IPS DF 6.9 (cell line): ENCODE data around the gene NCKAP5.
A peak's percentile ranks its signal among the peaks of the same experiment; 100 is the strongest.

ENCODE experiments used
- DNase-seq: peaks from one replicate; pipeline ENCODE4 v3.0.0-alpha.2; 2013; ENCODE audit warnings: low read depth, low spot score
- H3K27ac ChIP-seq: one replicate; pipeline ENCODE4 v1.5.1; 2013; ENCODE audit warnings: low read length, control low read depth
- H3K27me3 ChIP-seq: 2 replicates; pipeline ENCODE4 v1.6.1; 2013; ENCODE audit warnings: mild to moderate bottlenecking, low read length; ENCODE audit not compliant: control insufficient read depth, insufficient read depth
- H3K36me3 ChIP-seq: 2 replicates; pipeline ENCODE4 v1.6.1; 2013; ENCODE audit warnings: low read length; ENCODE audit not compliant: control insufficient read depth, insufficient read depth
- H3K4me1 ChIP-seq: 2 replicates; pipeline ENCODE4 v1.6.1; 2013; ENCODE audit warnings: low read length; ENCODE audit not compliant: control insufficient read depth, insufficient read depth
- H3K4me3 ChIP-seq: 2 replicates; pipeline ENCODE4 v1.5.1; 2013; ENCODE audit warnings: mild to moderate bottlenecking, low read length
- H3K9me3 ChIP-seq: 2 replicates; pipeline ENCODE4 v1.6.1; 2013; ENCODE audit warnings: low read length, inconsistent platforms; ENCODE audit not compliant: control insufficient read depth, insufficient read depth
- WGBS: extraction: QIAGEN DNeasy Blood & Tissue Kit; methylation state at CpG from one replicate; pipeline ENCODE4 v1.1.7; 2013; ENCODE audit warnings: mixed read lengths, missing lambda C conversion rate; ENCODE audit not compliant: insufficient read length, insufficient coverage; 5-methylcytosine and 5-hydroxymethylcytosine counted together

Gene NCKAP5

GRCh38 chr2:133371286-133371685 is 197.0 kb downstream of the NCKAP5 start:
- Histone ChIP-seq H3K27me3 (no peaks in the 10 kb centered on the region), H3K4me1 (no peaks in the 10 kb centered on the region; the same call in 1 of the 2 replicates), H3K4me3 (no peak overlapping the region), H3K27ac (no peak overlapping the region), H3K36me3 (no peaks in the 10 kb centered on the region), H3K9me3 (no peaks in the 10 kb centered on the region)
- DNase-seq: no peak
- WGBS: no CpG with 5 or more reads among the region's 3 CpGs

GRCh38 chr2:133369901-133370658 is 198.2 kb downstream of the NCKAP5 start:
- no peak for DNase-seq
- Histone ChIP-seq H3K27ac (no peak overlapping the region), H3K27me3 (no peaks in the 10 kb centered on the region), H3K9me3 (no peaks in the 10 kb centered on the region), H3K4me3 (no peak overlapping the region), H3K4me1 (no peaks in the 10 kb centered on the region; the same call in 1 of the 2 replicates), H3K36me3 (no peaks in the 10 kb centered on the region)
- WGBS: no CpG with 5 or more reads among the region's 3 CpGs

GRCh38 chr2:133365117-133365516 is 203.1 kb downstream of the NCKAP5 start:
- H3K4me1 ChIP-seq: no peaks in the 10 kb centered on the region; the same call in 1 of the 2 replicates
- no peaks in the 10 kb centered on the region for H3K9me3 ChIP-seq
- no peak overlapping the region for H3K27ac ChIP-seq
- no peak overlapping the region for H3K4me3 ChIP-seq
- no peaks in the 10 kb centered on the region for H3K27me3 ChIP-seq
- no peak for DNase-seq
- WGBS: no CpG with 5 or more reads among the region's 1 CpG
- H3K36me3 ChIP-seq: no peaks in the 10 kb centered on the region

- H3K4me1 ChIP-seq: no peaks in the 10 kb centered on the region
- H3K9me3 ChIP-seq: no peaks in the 10 kb centered on the region
- no CpG with 5 or more reads among the region's 3 CpGs for WGBS
- DNase-seq: peak; percentile 13
- no peak overlapping the region for H3K27ac ChIP-seq
- no peaks in the 10 kb centered on the region for H3K36me3 ChIP-seq
- H3K27me3 ChIP-seq: no peaks in the 10 kb centered on the region
- H3K4me3 ChIP-seq: no peak overlapping the region
Measured at GRCh38 chr2:133364636-133365035, 203.6 kb downstream of the NCKAP5 start.

- no peak for DNase-seq
- no peak overlapping the region for H3K4me3 ChIP-seq
- 100% methylated on average over 1 of the region's 1 CpG for WGBS
- no peaks in the 10 kb centered on the region for H3K4me1 ChIP-seq
- H3K27ac ChIP-seq: no peak overlapping the region
- H3K36me3 ChIP-seq: no peaks in the 10 kb centered on the region
- H3K27me3 ChIP-seq: no peaks in the 10 kb centered on the region
- no peaks in the 10 kb centered on the region for H3K9me3 ChIP-seq
Measured at GRCh38 chr2:133363884-133364283, 204.4 kb downstream of the NCKAP5 start.

- H3K36me3 ChIP-seq: no peaks in the 10 kb centered on the region
- no CpG with 5 or more reads among the region's 4 CpGs for WGBS
Measured at GRCh38 chr2:133362061-133362476, 206.2 kb downstream of the NCKAP5 start.

GRCh38 chr2:133360882-133361281 is 207.4 kb downstream of the NCKAP5 start:
- H3K4me1 ChIP-seq: no peaks in the 10 kb centered on the region
- DNase-seq: no peak
- no peak overlapping the region for H3K4me3 ChIP-seq
- no CpG with 5 or more reads among the region's 1 CpG for WGBS
- no peaks in the 10 kb centered on the region for H3K27me3 ChIP-seq
- no peaks in the 10 kb centered on the region for H3K9me3 ChIP-seq
- no peak overlapping the region for H3K27ac ChIP-seq
- no peaks in the 10 kb centered on the region for H3K36me3 ChIP-seq

More at GRCh38 chr2:133362061-133362476, 206.2 kb downstream of the NCKAP5 start:
- Histone ChIP-seq H3K27ac (no peak overlapping the region), H3K4me1 (no peaks in the 10 kb centered on the region), H3K4me3 (no peak overlapping the region), H3K27me3 (no peaks in the 10 kb centered on the region), H3K9me3 (no peaks in the 10 kb centered on the region)
- no peak for DNase-seq

- no peak for DNase-seq
- Histone ChIP-seq H3K27ac (no peak overlapping the region), H3K9me3 (no peaks in the 10 kb centered on the region), H3K4me1 (no peaks in the 10 kb centered on the region), H3K4me3 (no peak overlapping the region), H3K36me3 (no peaks in the 10 kb centered on the region), H3K27me3 (no peaks in the 10 kb centered on the region)
- no CpG with 5 or more reads among the region's 3 CpGs for WGBS
Measured at GRCh38 chr2:133360190-133360589, 208.1 kb downstream of the NCKAP5 start.

- Histone ChIP-seq H3K27ac (no peak overlapping the region), H3K4me3 (no peak overlapping the region), H3K36me3 (no peaks in the 10 kb centered on the region), H3K4me1 (no peaks in the 10 kb centered on the region), H3K9me3 (no peaks in the 10 kb centered on the region), H3K27me3 (no peaks in the 10 kb centered on the region)
- no peak for DNase-seq
- no CpG with 5 or more reads among the region's 1 CpG for WGBS
Measured at GRCh38 chr2:133352719-133353118, 215.5 kb downstream of the NCKAP5 start.

GRCh38 chr2:133346654-133347053 is 221.6 kb downstream of the NCKAP5 start:
- H3K27ac ChIP-seq: no peak overlapping the region
- no CpG with 5 or more reads among the region's 4 CpGs for WGBS
- no peaks in the 10 kb centered on the region; the same call in 1 of the 2 replicates for H3K4me1 ChIP-seq
- no peak for DNase-seq
- no peak overlapping the region for H3K4me3 ChIP-seq
- H3K9me3 ChIP-seq: no peaks in the 10 kb centered on the region
- no peaks in the 10 kb centered on the region for H3K27me3 ChIP-seq
- H3K36me3 ChIP-seq: no peaks in the 10 kb centered on the region

- Histone ChIP-seq H3K36me3 (no peaks in the 10 kb centered on the region), H3K27ac (no peak overlapping the region), H3K4me3 (no peak overlapping the region), H3K9me3 (no peaks in the 10 kb centered on the region), H3K4me1 (no peaks in the 10 kb centered on the region; the same call in 1 of the 2 replicates), H3K27me3 (no peaks in the 10 kb centered on the region)
- no peak for DNase-seq
- no CpG with 5 or more reads among the region's 1 CpG for WGBS
Measured at GRCh38 chr2:133345638-133346037, 222.6 kb downstream of the NCKAP5 start.
